Ishikawa (cell line): ENCODE results near the gene RBP3.

Source experiments
- CEBPB ChIP-seq: IDR thresholded peaks from 2 replicates; pipeline ENCODE4 v1.6.1; 2012
- CREB1 ChIP-seq: IDR thresholded peaks from 2 replicates; pipeline ENCODE4 v1.6.1; 2012; ENCODE audit warnings: low read depth
- EGR1 ChIP-seq: IDR thresholded peaks from 2 replicates; pipeline ENCODE4 v1.6.1; 2012
- EP300 ChIP-seq: IDR thresholded peaks from 2 replicates; pipeline ENCODE4 v1.6.1; 2012; ENCODE audit warnings: borderline replicate concordance
- FOXM1 ChIP-seq: IDR thresholded peaks from 2 replicates; pipeline ENCODE4 v1.6.1; 2012; ENCODE audit warnings: low read depth, borderline replicate concordance
- MAX ChIP-seq: IDR thresholded peaks from 2 replicates; pipeline ENCODE4 v1.6.1; 2012
- NFIC ChIP-seq: IDR thresholded peaks from 2 replicates; pipeline ENCODE4 v1.6.1; 2012
- RAD21 ChIP-seq: IDR thresholded peaks from 2 replicates; pipeline ENCODE4 v1.6.1; 2012; ENCODE audit warnings: low read depth
- REST ChIP-seq: IDR thresholded peaks from 2 replicates; pipeline ENCODE4 v1.6.1; 2012; ENCODE audit warnings: low read depth, mild to moderate bottlenecking
- TAF1 ChIP-seq: IDR thresholded peaks from 2 replicates; pipeline ENCODE4 v1.6.1; 2012; ENCODE audit warnings: low read depth, mild to moderate bottlenecking
- TCF12 ChIP-seq: IDR thresholded peaks from 2 replicates; pipeline ENCODE4 v1.6.1; 2012; ENCODE audit warnings: low read depth
- TEAD4 ChIP-seq: IDR thresholded peaks from 2 replicates; pipeline ENCODE4 v1.6.1; 2012
- USF1 ChIP-seq: IDR thresholded peaks from 2 replicates; pipeline ENCODE4 v1.6.1; 2012
- YY1 ChIP-seq: IDR thresholded peaks from 2 replicates; pipeline ENCODE4 v1.6.1; 2012; ENCODE audit warnings: low read depth
- ZBTB7A ChIP-seq: IDR thresholded peaks from 2 replicates; pipeline ENCODE4 v1.6.1; 2012; ENCODE audit warnings: low read depth

The RBP3 gene

GRCh38 chr10:47389619-47390018 lies 41.5 kb downstream of the RBP3 start:
- TF ChIP-seq RAD21, result no peak
- TF ChIP-seq EGR1, result no peak
- TF ChIP-seq CREB1, result no peak
- no peak for TF ChIP-seq TAF1
- no peak for TF ChIP-seq MAX
- no peak for TF ChIP-seq TCF12
- no peak for TF ChIP-seq NFIC
- TF ChIP-seq USF1, result no peak
- TF ChIP-seq REST, result no peak
- TF ChIP-seq YY1, result no peak
- no peak for TF ChIP-seq TEAD4
- TF ChIP-seq ZBTB7A, result no peak
- TF ChIP-seq CEBPB, result no peak
- no peak for TF ChIP-seq FOXM1
- no peak for TF ChIP-seq EP300

- TF ChIP-seq MAX (no peak), USF1 (no peak), RAD21 (no peak), TCF12 (no peak), EP300 (no peak), CREB1 (no peak), REST (no peak), EGR1 (no peak), TEAD4 (no peak), YY1 (no peak), ZBTB7A (no peak), NFIC (no peak), TAF1 (no peak), FOXM1 (no peak), CEBPB (no peak)
These were observed 48.2 kb downstream of the RBP3 start for GRCh38 chr10:47396311-47396717.

GRCh38 chr10:47397256-47397655 lies 49.1 kb downstream of the RBP3 start:
- TF ChIP-seq USF1 (no peak), RAD21 (no peak), TEAD4 (no peak), CEBPB (no peak), CREB1 (no peak), EGR1 (no peak), FOXM1 (no peak), MAX (no peak), NFIC (no peak), TAF1 (no peak), TCF12 (no peak), EP300 (no peak), ZBTB7A (no peak), YY1 (no peak), REST (no peak)

GRCh38 chr10:47400251-47400650 lies 52.1 kb downstream of the RBP3 start:
- TF ChIP-seq RAD21 (no peak), MAX (no peak), EP300 (no peak), EGR1 (no peak), REST (no peak), TAF1 (no peak), CREB1 (no peak), USF1 (no peak), FOXM1 (no peak), CEBPB (no peak), TEAD4 (no peak), ZBTB7A (no peak), YY1 (no peak), TCF12 (no peak), NFIC (no peak)
